HG03196 (cell line): ENCODE measurements around the gene PPM1L.
A peak's percentile ranks its signal among the peaks of the same experiment; 100 is the strongest.
"Not testable (repeated sequence)": the region's sequence is repeated elsewhere in the genome, so short reads cannot be mapped to it uniquely, and the experiment has no call there.

Experiments used
- ATAC-seq: cut with Tn5 transposase; IDR thresholded peaks from one replicate; pipeline ENCODE4 v1.9.1; 2021; ENCODE audit not compliant: unreplicated experiment

PPM1L gene

GRCh38 chr3:160755776-160756304 is at the start of gene PPM1L:
TSS of gene PPM1L (plus strand) at chr3:160756231.
- ATAC-seq: peak; percentile 53

GRCh38 chr3:160707187-160707794 is 48.7 kb upstream of the PPM1L start:
- ATAC-seq: no peak

- no peak for ATAC-seq
These were observed 46.4 kb upstream of the PPM1L start for GRCh38 chr3:160709477-160710182.

- not testable (repeated sequence) for ATAC-seq
These were observed 42.9 kb upstream of the PPM1L start for GRCh38 chr3:160713144-160713543.

DNA sequence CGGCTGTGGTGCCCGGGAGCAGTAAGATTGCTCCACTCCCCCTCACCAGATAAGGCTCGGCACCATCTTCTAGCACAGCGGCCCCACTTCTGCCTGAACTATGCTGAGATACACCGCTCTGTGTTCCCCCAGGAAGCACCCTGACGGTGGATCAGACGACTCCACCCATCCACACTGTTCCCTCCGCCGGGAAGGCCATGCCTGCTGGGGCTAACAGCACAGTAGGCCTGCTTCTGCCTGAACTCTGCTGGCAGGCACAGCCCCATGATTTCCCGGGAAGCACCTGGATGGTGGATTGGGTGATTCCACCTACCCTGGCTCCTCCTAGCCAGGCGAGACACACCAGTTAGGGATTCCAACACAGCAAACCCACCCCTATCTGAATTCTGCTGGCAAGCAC is 36.3 kb upstream of the PPM1L start:
- no peak for ATAC-seq

GRCh38 chr3:160720123-160720746 is 35.8 kb upstream of the PPM1L start:
- no peak for ATAC-seq

- no peak for ATAC-seq
These were observed 33.7 kb upstream of the PPM1L start for GRCh38 chr3:160722331-160722730.

DNA sequence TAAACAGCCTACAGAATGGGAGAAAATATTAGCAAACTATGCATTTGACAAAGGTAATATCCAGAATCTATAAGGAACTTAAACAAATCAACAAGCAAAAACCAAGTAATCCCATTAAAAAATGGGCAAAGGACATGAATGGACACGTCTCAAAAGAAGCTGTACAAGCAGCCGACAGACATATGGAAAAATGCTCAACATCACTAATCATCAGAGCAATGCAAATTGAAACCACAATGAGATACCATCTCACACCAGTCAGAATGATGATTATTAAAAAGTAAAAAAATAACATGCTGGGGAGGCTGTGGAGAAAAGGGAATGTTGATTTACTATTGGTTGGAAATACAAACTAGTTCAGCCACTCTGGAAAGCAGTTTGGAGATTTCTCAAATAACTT is 30.7 kb upstream of the PPM1L start:
- ATAC-seq: no peak

DNA sequence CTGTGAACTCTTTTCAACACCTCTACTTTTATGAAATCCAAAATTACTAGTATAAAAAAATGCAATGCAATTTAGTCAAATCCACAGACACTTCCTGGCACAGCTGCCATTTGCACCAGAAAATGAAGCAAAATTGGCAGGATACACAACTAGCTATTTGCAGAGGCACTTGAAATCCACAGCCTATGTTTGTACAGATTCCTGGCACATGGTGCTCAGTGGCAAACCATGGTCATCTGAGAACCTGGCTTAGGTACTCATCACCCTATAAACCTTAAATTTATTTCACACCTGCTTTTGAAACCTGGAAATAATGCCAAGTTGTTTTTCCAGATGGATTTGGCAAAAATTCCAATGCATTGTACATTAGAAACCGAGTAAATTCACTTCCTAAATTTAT is 20.2 kb upstream of the PPM1L start:
- ATAC-seq: no peak

DNA sequence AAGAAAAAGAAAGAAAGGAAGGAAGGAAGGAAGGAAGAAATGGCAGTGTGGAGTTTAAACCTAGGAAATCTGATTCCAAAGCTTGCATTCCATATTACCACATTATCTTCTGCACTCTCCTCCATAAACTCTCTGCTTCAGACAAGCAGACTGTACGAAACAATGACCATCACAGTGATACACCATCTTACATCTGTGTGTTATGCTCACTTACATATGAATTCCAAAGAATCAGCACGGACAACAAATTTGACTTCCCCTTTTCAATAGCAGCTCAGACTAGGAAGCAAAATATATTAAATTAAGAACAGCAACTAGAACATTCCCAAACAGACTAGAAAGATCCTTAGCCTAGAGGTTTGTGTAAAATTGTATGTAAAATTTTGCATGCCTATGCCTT is 18.0 kb upstream of the PPM1L start:
- no peak for ATAC-seq

GRCh38 chr3:160739079-160739478 is 17.0 kb upstream of the PPM1L start:
- no peak for ATAC-seq

DNA sequence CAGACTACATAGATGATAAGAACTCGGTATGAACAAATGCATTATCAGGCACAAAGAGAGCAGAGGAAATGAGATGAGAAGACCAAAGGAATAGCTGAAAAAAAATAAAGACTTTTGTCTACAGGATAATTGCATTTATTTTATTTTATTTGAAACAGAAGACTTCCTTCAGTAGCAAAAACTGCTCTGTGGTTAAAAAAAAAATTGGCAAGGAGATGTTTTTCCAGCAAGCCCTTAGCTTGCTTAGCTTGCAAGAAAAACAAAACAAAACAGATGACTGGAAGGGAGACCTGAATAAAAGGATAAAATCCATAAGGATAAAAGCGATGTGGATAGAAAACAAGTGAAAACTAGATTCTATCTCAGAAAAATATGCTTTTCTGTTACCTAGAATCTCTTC is 9.1 kb upstream of the PPM1L start:
- ATAC-seq: no peak

GRCh38 chr3:160747422-160747821 is 8.6 kb upstream of the PPM1L start:
- ATAC-seq: no peak

- ATAC-seq: no peak
These were observed 7.8 kb upstream of the PPM1L start for GRCh38 chr3:160748231-160748630.

- no peak for ATAC-seq
These were observed 7.2 kb upstream of the PPM1L start for GRCh38 chr3:160748787-160749186.

DNA sequence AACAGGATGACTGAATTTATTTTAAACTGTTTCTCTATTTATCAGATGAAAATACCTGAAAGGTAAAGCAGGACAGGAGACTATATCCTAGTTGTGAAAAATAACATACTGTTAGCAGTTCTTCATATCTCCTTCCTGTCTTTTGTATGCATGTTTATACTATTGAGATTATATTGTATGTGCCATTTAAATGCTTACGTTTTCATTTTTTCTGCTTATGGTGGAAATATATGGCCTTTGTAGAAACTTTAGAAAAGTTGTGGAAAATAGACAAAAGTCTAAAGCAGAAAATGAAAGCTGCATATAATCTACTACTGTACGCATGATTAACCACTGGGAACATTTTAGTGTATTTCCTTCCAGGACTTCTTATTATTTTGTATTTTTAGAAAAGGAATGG is 2.1 kb upstream of the PPM1L start:
- ATAC-seq: no peak

DNA sequence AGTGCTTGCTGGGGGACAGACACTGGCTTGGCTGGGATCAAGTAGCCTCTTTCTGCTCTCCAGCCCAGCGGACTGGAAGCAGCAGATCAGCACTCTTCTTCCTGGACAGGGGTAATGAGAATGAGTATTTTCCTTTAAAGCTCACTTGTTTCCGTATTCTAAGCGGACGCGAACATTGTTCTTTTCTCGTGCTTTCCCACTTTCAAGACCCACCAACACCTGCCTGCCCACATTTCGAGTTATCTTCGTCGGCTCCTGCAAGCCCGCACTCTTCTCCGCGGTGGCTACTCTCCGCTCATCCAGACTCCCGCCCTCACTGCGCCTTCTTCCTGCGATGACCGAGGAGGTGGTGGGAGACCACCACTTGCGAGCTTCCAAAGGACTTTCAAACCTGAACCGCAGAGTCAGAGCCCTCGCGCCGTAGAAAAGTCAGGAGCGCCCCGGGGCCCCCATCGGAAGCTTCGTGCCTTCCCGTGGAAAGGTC is 1.6 kb upstream of the PPM1L start:
- ATAC-seq: no peak

DNA sequence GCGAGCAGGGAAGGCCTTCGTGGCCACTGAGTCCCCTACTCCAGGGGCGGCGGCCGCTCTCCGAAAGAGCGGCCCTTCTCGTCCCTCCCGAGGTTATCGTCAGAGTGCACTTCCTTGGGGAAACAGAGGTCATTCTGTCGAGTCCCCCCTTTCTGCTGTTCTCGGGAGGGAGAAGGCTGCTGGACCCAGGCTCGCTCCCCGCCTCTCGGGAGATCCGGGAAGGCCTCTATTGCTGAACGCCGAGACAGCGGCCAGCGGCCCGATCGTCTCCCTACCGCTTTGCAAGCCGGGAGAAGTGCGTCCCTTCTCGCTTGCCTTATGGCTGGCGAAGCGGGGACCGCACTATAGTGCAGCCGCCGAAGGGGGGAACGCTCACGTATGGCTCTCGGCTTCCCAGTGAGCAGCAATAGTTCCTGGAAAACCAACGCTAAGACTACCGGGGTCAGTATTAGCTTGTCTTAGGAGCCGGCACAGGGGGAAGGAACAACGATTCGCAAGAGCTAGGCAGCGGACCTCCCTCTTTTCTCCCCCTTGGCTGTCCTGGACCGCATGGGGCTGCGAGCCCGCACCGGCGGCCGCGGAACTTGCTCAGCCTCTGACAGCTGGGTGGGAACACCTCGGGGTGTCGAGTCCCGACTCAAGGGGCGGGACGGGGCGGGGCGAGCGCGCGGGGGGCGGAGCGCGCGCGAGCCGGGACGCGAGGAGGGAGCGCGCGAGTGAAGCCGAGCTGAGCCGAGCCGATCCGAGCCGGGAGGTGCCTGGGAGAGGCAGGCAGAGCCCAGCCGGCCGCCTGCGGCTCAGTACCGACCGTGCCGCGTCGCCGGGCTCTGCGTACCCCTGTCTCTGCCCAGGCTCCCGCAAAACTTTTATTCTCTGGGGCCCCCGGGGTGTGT is 930 bp upstream of the PPM1L start:
- peak; percentile 92 for ATAC-seq

- no peak for ATAC-seq
These were observed 1.4 kb downstream of the PPM1L start for GRCh38 chr3:160757233-160758106.

GRCh38 chr3:160758929-160759577 is 3.0 kb downstream of the PPM1L start:
- no peak for ATAC-seq
